Stimulated activated CD8-positive, alpha-beta memory T cell treated with anti-CD3 and anti-CD28 coated beads, Interleukin-4, amount 100 ng/mL, for 4 hours (primary cell): ENCODE results near the gene NHSL2.
"Not testable (repeated sequence)": the region's sequence is repeated elsewhere in the genome, so short reads cannot be mapped to it uniquely, and the experiment has no call there.

ENCODE experiments used
- DNase-seq, 2 donors: peaks; one replicate each; pipeline ENCODE4 v3.0.0-alpha.2; 2020; ENCODE audit warnings: low read depth in 2 of 2, low spot score in 1 of 2

NHSL2 gene

GRCh38 chrX:71922686-71923085 is 12.0 kb downstream of the NHSL2 start:
- no peak for DNase-seq

- no peak for DNase-seq
Observed at GRCh38 chrX:71923516-71923915, 12.9 kb downstream of the NHSL2 start.

- DNase-seq, result no peak
Observed at GRCh38 chrX:71927040-71927439, 16.4 kb downstream of the NHSL2 start.

- no peak for DNase-seq
Observed at GRCh38 chrX:71928856-71929255, 18.2 kb downstream of the NHSL2 start.

GRCh38 chrX:71930298-71930697 is 19.7 kb downstream of the NHSL2 start:
- DNase-seq, result no peak

GRCh38 chrX:71935476-71935875 is 24.8 kb downstream of the NHSL2 start:
- DNase-seq, result no peak

- no peak for DNase-seq
Observed at GRCh38 chrX:71936632-71937031, 26.0 kb downstream of the NHSL2 start.

GRCh38 chrX:71938371-71938770 is 27.7 kb downstream of the NHSL2 start:
- no peak for DNase-seq

GRCh38 chrX:71941145-71941544 is 30.5 kb downstream of the NHSL2 start:
- DNase-seq, result no peak

- no peak for DNase-seq
Observed at GRCh38 chrX:71941776-71942175, 31.1 kb downstream of the NHSL2 start.

- DNase-seq, result no peak
Observed at GRCh38 chrX:71944369-71944768, 33.7 kb downstream of the NHSL2 start.

GRCh38 chrX:71945237-71945805 is 34.7 kb downstream of the NHSL2 start:
- DNase-seq, result no peak

- no peak for DNase-seq
Observed at GRCh38 chrX:71949363-71949762, 38.7 kb downstream of the NHSL2 start.

GRCh38 chrX:71949844-71950445 is 39.3 kb downstream of the NHSL2 start:
- no peak for DNase-seq

GRCh38 chrX:71953391-71953790 is 42.7 kb downstream of the NHSL2 start:
- DNase-seq, result no peak

GRCh38 chrX:71953946-71954345 is 43.3 kb downstream of the NHSL2 start:
- DNase-seq, result no peak

- DNase-seq, result no peak
Observed at GRCh38 chrX:71954458-71954857, 43.8 kb downstream of the NHSL2 start.

GRCh38 chrX:71955530-71956120 is 45.0 kb downstream of the NHSL2 start:
- DNase-seq, result no peak

GRCh38 chrX:71958281-71958675 is 47.6 kb downstream of the NHSL2 start:
- DNase-seq, result no peak

- not testable (repeated sequence) for DNase-seq
Observed at GRCh38 chrX:71964184-71964583, 53.5 kb downstream of the NHSL2 start.

GRCh38 chrX:71974916-71975315 is 64.3 kb downstream of the NHSL2 start:
- no peak for DNase-seq

- no peak for DNase-seq
Observed at GRCh38 chrX:71976753-71977152, 66.1 kb downstream of the NHSL2 start.

- DNase-seq, result no peak
Observed at GRCh38 chrX:71978164-71978563, 67.5 kb downstream of the NHSL2 start.
